GM06990 (cell line): ENCODE results near the gene SNAP47.
"Not testable (repeated sequence)": the region's sequence is repeated elsewhere in the genome, so short reads cannot be mapped to it uniquely, and the experiment has no call there.

Experiments used
- DNase-seq: peaks from one replicate; pipeline ENCODE4 v3.0.0-alpha.2; 2011; ENCODE audit not compliant: insufficient read length; ENCODE audit errors: extremely low read depth
- H3K27me3 ChIP-seq: replicated peaks from 2 replicates; pipeline ENCODE4 v1.6.0; 2011; ENCODE audit warnings: low read length; ENCODE audit not compliant: control insufficient read depth, insufficient read depth
- H3K36me3 ChIP-seq: 2 replicates; pipeline ENCODE4 v1.5.1; 2011; ENCODE audit warnings: low read length; ENCODE audit not compliant: control insufficient read depth, insufficient read depth
- H3K4me3 ChIP-seq: replicated peaks from 2 replicates; pipeline ENCODE4 v1.5.1; 2011; ENCODE audit warnings: low read depth, mild to moderate bottlenecking, control low read depth, low read length
- CTCF ChIP-seq: IDR thresholded peaks from 2 replicates; pipeline ENCODE4 v1.5.1; 2011; ENCODE audit warnings: low read length, control low read depth, mild to moderate bottlenecking, inconsistent platforms; ENCODE audit not compliant: insufficient read depth, poor library complexity, severe bottlenecking

Gene SNAP47

GRCh38 chr1:227734856-227735538, at the start of gene SNAP47, which contains the start of gene JMJD4:
Gene SNAP47 (plus strand): TSS chr1:227735435. CDS start chr1:227747737, 12,302 bp downstream.
Gene JMJD4 (minus strand): TSS chr1:227735302. CDS start chr1:227735273, 29 bp downstream.
- DNase-seq, result peak; percentile 94
- Histone ChIP-seq H3K4me3 (peak within 1 kb of the TSS; percentile 98), H3K27me3 (no peaks in the 10 kb centered on the region), H3K36me3 (peaks cover 18% of the 10 kb centered on the region)
- no peak for TF ChIP-seq CTCF

- Histone ChIP-seq H3K27me3 (no peaks in the 10 kb centered on the region), H3K4me3 (no peak overlapping the region), H3K36me3 (no peaks in the 10 kb centered on the region)
- no peak for DNase-seq
- no peak for TF ChIP-seq CTCF
Observed at GRCh38 chr1:227685807-227686206, 49.4 kb upstream of the SNAP47 start.

- TF ChIP-seq CTCF, result no peak
- Histone ChIP-seq H3K27me3 (no peaks in the 10 kb centered on the region), H3K4me3 (no peak overlapping the region), H3K36me3 (no peaks in the 10 kb centered on the region)
- DNase-seq, result no peak
Observed at GRCh38 chr1:227697321-227697864, 37.8 kb upstream of the SNAP47 start.

- H3K27me3 ChIP-seq, DNase-seq, H3K4me3 ChIP-seq, H3K36me3 ChIP-seq: not testable (repeated sequence)
Observed at GRCh38 chr1:227701631-227702030, 33.6 kb upstream of the SNAP47 start.

GRCh38 chr1:227707846-227708245, 27.4 kb upstream of the SNAP47 start:
- no peak for DNase-seq
- Histone ChIP-seq H3K36me3 (no peaks in the 10 kb centered on the region), H3K27me3 (no peaks in the 10 kb centered on the region), H3K4me3 (no peak overlapping the region)
- no peak for TF ChIP-seq CTCF

- no peak for TF ChIP-seq CTCF
- no peaks in the 10 kb centered on the region for H3K36me3 ChIP-seq
- no peak overlapping the region for H3K4me3 ChIP-seq
- H3K27me3 ChIP-seq, result no peaks in the 10 kb centered on the region
- DNase-seq, result no peak
Observed at GRCh38 chr1:227709451-227709850, 25.8 kb upstream of the SNAP47 start.

GRCh38 chr1:227710474-227710873, 24.8 kb upstream of the SNAP47 start:
- DNase-seq, H3K36me3 ChIP-seq, H3K4me3 ChIP-seq, H3K27me3 ChIP-seq: not testable (repeated sequence)
